Measurements from ENCODE around the gene SRGAP1.

Gene SRGAP1

DNA sequence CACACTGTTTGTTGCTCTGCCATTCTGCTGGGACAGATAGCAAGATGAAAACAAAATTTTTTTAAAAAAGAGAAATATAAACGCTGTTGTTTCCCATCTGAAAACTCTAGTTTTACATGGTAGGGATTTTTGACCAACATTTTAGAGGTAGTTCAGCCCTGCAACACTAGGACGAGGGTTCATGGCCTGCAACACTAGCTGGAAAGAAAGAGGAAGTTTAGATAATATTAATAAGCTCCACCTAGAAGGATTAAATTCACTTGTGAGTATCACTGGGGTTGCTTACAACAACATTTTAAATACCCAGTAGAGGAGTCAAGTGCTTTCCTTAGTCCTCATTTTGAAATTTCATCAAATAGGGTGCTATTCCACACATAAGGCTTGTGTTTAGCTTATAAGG is 68.2 kb downstream of the SRGAP1 start:
- no peak for DNase-seq

DNA sequence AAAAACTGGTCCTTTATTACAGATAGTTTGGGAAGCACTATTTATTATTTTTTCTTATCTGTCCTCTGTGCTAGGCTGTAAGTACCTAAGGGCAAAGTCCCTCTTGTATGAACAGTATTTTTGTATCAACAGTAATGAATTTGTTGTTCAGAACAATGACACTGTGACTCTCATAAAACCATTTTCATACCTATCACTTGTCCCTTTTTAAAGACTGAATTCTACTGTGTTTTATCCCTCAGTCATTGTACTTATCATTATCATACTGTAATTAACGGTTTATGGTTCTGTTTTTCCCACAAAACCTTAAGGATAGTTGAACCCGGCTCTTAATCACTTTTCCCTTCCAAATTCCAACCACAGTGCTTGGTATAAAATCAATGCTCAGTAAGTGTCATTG is 69.4 kb downstream of the SRGAP1 start:
- no peak for DNase-seq

DNA sequence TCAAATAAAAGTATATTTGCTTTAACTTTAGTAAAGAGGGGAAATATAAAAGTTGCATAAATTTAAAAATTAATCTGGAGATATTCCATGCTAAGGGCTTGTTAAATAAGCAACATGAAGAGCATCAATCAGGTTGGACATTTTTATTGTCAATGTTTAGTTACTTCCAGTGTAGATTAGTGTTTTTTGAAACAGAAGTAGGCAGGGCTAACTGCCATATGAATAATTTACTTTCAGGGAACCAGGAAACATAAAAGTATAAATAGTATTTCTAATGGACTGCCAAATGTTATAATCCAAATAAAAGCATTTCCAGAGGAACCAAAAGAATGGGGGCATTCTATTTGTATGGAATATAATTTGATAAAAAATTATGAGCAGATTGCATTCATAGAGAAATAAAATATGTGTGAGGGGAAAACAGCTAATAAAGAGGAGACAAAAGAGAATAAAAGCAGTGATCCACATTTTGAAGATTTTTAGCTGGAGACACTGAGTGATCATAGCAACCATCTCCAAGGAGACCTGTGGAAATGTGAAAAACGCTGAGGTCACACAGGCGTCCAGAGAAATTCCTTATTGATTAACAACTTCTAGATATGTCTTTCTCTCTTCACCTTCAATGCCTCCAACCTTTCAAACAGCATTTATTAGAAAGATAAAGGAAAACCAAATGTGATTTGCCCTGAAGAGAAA is 70.8 kb downstream of the SRGAP1 start:
- no peak for DNase-seq

GRCh38 chr12:63916561-63917476 is 72.3 kb downstream of the SRGAP1 start:
- DNase-seq: no peak

GRCh38 chr12:63917477-63917862 is 73.0 kb downstream of the SRGAP1 start:
- DNase-seq: no peak

DNA sequence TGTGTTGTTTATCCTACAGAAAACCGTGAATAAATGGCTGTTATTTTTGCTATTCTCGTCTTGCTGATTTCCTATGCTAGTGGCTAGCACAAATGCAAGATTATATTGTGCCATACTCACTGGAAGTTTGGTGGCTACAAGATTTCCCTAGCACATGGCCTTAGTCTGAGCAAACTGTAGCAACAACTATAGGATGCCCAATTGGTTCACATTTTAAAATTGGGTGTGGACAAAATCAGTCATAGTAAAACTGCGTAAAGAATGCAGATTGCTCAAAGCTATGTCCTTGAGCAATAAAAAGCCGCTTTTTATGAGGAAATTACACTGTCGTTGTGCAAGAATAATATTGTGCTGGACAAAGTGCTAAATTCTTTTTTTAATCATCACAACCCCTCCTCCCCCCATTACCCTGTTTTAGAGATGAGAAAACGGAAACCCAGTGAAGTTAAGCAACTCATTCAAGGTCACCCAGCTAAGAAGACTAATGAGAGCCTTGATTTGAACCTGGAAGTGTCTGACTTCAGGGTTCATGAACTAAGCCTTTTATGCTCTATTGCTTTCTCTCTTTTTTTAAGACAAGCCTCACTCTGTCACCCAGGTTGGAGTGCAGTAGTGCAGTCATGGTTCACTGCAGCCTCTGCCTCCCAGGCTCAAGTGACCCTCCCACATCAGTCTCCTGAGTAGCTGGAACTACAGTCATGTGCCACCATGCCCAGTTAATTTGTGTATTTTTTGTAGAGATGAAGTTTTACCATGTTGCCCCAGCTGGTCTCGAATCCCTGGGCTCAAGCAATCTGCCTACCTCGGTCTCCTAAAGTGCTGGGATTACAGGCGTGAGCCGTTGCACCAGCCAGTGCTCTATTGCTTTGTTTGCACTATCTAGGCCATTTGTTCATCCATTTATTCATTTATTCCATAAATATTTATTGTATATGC is 73.6 kb downstream of the SRGAP1 start:
- DNase-seq: no peak

- no peak for DNase-seq
Measured at GRCh38 chr12:63918800-63919300, 74.3 kb downstream of the SRGAP1 start.

DNA sequence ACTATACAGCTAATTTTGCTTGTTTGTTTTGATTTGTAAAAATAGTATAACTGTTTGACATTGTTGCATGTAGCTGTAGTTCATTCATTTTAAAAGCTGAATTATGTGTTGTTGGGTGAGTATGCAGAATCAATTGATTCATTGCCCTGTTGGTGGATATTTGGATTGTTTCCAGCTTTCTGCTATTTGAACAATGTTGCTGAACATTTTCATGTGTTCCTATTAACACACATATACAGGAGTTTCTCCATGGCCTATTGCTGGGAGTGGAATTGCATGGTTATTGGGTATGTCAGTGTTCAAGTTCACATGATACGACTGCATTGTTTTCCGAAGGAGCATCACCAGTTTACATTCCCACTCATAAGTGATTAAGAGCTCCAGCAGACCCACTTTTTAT is 75.3 kb downstream of the SRGAP1 start:
- no peak for DNase-seq

DNA sequence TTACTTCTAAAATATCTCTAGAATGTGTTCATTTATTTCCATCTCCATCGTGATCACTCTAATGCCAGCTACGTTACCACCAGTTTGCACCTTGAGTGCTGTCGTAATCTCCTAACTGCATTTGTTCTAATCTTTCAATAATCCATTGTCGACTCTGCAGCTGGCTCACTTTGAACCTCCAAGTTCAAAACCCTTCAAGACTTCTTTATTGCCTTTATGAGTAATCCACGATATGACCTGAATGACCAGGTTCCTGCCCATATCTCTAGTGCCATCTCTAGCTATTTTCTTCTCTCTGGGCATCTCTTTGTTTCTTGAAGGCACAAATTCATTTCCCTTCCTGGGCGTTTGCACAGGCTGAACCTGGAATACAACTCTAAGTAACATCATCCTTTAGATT is 76.7 kb downstream of the SRGAP1 start:
- no peak for DNase-seq

GRCh38 chr12:63922474-63922873 is 78.0 kb downstream of the SRGAP1 start:
- DNase-seq: no peak

DNA sequence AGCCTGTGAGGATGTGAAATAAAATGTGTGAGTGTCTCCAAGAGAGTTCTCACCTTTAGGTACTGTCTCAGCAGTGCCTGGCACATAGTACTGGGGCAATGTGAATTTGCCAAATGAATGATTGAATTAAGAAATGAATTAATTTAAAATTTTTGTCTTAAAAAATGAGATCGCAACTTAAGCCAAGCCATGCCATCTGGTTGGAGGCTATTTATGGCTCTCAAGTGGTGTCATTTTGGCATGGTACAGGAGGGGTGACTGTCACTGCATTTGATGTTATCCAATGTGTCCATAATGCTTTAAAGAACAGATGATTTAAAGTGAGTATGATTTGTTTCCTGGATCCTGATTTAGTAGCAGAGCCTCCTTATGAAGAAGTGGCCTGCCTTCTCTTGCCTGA is 80.3 kb downstream of the SRGAP1 start:
- no peak for DNase-seq

- DNase-seq: no peak
Measured at GRCh38 chr12:63927511-63927910, 83.0 kb downstream of the SRGAP1 start.

DNA sequence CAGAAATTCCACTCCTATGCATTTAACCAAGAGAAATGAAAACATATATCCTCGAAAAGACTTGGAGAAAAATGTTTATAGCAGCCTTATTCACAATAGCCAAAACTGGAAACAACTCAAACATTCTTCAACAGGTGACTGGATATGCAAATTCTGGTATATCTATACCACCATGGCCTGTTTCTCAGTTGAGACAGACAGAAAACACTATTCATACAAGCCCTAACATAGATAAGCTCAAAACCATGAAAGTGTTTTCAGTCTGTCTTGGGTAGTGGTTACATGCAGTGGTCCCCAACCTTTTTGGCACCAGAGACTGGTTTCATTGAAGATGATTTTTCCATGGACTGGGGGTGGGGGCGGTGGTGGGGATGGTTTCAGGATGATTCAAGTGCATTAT is 83.8 kb downstream of the SRGAP1 start:
- DNase-seq: no peak

GRCh38 chr12:63929426-63929825 is 84.9 kb downstream of the SRGAP1 start:
- DNase-seq: no peak

- no peak for DNase-seq
Measured at GRCh38 chr12:63930971-63931370, 86.5 kb downstream of the SRGAP1 start.

- no peak for DNase-seq
Measured at GRCh38 chr12:63931703-63932102, 87.2 kb downstream of the SRGAP1 start.

- DNase-seq: no peak
Measured at GRCh38 chr12:63934936-63935335, 90.4 kb downstream of the SRGAP1 start.

DNA sequence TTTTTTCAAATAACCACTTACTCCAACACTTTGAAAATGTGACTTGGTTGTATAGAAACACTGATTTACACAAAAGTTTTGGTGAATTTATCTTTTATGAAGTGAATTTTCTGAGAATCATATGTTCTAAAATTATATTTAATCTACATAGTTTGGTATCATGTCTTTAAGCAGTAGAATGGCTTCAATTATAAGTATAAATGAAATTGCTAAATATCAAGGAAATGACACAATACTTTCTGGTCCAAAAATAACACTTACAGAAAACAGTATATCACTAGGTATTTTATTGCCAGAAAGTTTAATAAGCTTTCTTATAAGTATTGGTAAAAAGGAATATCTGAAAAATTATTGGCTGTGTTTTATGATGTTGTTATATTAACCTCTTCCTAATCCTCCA is 90.9 kb downstream of the SRGAP1 start:
- no peak for DNase-seq

DNA sequence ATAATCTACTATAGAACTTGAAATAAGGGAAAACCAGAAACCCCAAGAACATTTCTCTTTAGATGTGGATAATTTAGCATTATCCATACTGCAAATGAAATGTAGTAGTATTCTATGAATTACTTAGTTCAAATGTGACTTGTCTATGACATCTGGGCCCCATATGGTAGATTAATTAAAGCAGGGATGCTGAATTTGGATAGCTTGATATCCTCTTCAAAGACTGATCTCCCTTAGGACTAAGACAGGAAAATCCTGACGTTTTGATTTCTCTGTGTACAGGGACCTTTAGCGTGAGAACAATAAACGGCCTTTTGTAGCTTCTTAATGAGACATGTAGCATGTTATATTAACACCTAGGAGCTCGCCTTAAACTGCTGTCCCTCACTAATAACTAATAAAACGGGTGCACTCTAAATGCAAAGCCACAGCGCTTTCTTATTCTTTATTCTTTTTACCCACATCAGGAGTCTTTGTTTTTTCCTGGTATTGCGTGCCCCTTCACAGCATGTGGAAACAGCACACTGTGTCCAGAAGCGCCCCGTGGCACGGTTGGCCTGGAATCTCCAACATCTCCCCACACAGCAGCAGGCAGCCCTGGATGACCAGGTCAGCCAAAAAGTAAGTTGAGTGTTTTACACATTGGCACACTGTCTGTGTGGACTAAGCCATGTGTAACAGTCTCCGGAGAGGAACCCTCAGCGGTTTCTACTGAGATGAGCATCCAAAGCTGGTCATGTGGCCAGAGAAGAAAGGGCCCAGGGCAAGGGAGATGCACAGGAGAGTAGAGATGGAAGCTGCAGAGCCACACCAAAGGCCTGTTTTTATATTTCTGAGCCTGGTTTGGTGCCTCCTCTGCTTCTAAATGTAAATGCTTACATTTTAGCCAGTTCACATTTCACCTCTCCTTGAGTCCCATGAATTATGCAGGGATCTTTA is 93.1 kb downstream of the SRGAP1 start:
- no peak for DNase-seq

DNA sequence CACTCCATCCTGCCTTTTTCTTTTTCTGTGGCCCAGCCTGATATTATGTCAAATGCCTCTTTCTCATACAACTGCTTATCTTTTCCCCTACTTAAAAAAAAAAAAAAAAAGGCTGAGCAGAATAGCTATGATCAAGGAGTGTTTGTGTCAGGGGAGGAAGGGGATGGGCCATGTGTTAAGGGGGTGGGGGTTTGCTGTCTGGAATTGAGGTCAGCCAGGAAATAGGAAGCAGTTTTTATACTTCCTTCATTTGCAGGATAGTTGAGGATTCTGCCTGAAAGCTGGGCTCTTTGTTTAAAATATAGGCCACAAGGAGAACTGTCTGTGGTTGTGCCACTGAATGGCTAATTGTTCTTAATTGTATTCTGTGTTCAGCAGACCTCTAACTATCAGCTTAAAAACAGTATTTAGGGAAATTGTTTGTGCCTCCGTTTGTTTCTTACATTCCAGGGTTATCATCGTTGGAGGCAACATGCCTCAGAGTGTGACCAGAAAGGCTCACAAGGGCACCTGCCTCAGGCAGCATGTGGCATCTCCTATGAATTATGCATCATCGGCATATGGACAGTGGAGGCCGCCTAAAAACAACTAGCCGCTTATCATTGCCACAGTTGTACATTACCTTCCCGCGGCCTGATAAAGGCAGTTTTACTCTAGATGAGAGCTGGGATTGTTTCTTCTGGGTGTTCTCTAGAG is 96.0 kb downstream of the SRGAP1 start:
- DNase-seq: no peak

GRCh38 chr12:63941166-63941800 is 96.8 kb downstream of the SRGAP1 start:
- DNase-seq: no peak
